Right kidney (tissue), 1 donor: ENCODE data around the gene ANKRD13A.
"Not testable (repeated sequence)": the region's sequence is repeated elsewhere in the genome, so short reads cannot be mapped to it uniquely, and the experiment has no call there.

Experiments used
- DNase-seq: peaks from one replicate; pipeline ENCODE4 v3.0.0-alpha.2; 2016

Gene ANKRD13A

DNA sequence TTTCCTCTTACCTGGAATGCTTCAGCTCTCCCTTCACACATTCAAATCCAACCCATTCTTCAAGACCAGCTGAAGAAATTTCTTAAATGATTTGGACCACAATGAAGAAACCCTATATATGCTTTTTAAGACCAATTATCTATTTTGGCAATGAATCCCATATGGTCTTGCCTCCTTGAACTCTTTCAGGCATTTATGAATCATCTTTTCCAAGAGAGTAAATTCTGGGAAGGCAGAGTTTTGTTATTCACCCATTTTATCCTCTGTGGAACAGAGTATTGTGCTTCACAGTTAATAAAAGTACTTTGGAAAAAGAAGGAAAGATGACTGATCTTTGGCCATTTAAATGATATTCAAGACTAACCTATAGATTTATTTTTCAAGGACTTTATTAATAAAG, 17.0 kb upstream of the ANKRD13A start:
- no peak for DNase-seq

GRCh38 chr12:109983432-109984142, 15.6 kb upstream of the ANKRD13A start:
- no peak for DNase-seq

GRCh38 chr12:109986236-109986635, 13.0 kb upstream of the ANKRD13A start:
- not testable (repeated sequence) for DNase-seq

DNA sequence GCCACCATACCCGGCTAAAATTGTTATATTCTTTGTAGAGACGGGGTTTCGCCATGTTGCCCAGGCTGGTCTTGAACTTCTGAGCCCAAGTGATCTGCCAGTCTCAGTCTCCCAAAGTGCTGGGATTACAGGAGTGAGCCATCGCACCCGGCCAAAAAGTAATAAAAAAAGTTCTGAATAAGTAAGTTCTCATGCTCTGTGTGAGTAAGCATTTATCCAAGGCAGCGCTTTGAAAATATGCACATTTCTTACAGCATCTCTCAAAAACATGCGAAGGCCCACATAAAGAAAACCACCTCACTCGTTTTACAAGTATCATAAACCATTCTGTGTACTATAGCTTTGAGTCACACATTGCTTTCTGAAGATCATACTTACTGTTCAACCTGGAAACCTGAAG, 11.6 kb upstream of the ANKRD13A start:
- no peak for DNase-seq

- no peak for DNase-seq
Observed at GRCh38 chr12:109988274-109988673, 11.0 kb upstream of the ANKRD13A start.

GRCh38 chr12:109988903-109989302, 10.3 kb upstream of the ANKRD13A start:
- no peak for DNase-seq

GRCh38 chr12:109989380-109989779, 9.8 kb upstream of the ANKRD13A start:
- no peak for DNase-seq

DNA sequence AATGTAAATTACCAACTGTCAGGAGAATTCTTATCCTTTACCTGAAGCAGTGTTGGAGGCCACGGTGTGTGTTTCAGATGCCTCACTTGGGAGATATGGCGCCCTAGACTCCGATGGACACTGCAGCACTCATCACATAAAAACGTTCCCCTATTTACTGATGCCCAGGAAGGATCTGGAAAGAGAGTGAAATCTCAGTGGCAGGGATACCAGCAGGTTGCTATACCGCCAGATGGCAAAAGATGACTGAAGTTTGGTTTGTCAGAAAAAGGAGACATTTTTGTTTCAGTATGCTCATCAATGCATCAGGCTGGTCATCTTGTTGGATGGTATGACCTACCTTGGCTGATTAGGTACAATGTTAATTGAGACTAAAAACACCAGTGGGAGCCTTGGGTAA, 7.6 kb upstream of the ANKRD13A start:
- no peak for DNase-seq

- DNase-seq: no peak
Observed at GRCh38 chr12:109993091-109993490, 6.1 kb upstream of the ANKRD13A start.

GRCh38 chr12:109994401-109995175, 4.6 kb upstream of the ANKRD13A start:
- DNase-seq: no peak

DNA sequence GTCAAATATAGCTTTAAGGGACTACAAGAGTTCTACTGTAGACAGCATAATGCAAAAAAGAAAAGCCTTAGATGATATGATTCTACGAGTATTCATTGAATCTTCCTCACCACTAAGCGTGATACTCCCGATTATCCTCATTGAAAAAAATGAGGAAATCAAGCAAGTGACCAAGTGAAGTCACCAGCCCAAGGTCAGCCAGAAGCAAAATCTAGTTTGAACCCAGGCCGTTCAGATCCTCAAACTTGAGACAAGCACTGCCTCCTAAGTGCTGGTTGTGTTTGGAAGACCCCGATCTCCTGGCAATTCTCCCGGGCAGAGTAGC, 3.9 kb upstream of the ANKRD13A start:
- no peak for DNase-seq

DNA sequence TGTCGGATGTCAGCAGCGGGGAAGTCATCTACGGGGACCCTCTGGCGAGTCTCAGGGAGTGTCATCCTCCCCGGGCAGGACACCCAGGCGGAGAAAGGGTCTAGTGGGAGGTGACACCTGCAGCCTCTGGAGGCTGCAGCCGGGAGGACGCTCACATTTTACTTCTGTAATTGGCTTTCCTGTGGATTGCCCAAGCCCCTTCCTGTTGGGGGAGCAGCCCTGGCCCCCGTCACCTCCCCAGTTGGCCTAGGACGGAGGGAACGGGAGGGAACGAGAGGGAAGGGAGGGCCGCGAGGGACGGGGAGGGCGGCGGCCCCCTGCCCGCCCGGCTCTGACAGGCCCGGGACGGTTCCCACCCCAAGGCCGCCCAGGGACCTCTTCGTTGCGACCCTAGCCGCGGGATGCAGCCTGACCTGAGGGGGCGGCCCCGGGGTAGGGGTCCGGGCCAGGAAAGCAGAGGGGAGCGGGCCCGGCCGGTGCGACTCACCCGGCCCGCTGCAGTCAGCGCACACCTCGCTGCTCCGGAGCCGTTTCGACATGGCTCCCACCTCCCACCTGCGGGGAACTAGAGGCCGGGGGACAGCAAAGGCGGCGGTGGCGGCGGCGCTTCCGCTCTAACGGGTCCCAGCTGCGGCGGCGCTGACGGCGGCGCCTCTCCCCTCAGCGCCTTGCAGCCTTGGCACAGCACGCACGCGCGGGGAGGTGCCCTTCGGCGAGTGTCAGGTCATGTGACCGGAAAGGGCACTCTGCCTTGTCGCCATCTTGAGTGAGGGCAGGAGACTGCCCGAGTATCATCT, 3.3 kb upstream of the ANKRD13A start, which contains the start of gene GIT2:
Gene GIT2 (minus strand): TSS at position 683 of the 797 bp plus-strand sequence. CDS start 144 bp downstream, at position 539.
- peak; percentile 84 for DNase-seq

DNA sequence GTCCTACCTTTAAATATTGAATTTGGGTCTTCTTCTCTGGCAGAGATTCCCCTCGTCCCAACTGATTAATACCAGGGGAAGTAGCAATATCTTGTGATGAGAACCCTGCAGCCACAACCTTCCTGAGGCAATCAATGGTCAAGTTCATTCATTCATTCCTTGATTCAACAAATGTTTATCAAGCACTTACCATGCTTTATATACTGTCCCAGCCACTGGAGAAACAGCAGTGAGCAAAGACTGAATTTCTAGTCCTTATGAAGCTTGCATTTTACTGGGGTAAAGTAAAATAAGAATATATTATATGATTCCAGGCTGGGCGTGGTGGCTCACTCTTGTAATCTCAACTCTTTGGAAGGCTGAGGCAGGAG, 2.8 kb upstream of the ANKRD13A start:
- no peak for DNase-seq

DNA sequence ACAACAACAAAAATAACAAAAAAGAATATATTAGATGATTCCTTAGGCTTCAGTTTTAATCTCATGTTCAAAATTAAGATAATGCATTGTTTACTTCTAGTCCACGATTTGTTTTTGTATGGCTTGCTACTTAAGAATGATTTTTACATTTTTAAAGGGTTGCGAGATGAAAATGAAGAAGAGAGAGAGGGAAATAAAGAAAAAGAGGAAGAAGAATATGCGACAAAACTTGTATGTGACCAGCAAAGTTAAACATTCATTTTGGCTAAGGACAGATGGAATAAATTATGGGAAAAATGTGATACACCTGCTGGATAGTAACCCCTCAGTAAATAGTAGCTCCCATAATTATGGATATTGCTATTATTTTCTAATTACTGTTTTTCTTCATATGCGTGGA, 1.8 kb upstream of the ANKRD13A start:
- no peak for DNase-seq

DNA sequence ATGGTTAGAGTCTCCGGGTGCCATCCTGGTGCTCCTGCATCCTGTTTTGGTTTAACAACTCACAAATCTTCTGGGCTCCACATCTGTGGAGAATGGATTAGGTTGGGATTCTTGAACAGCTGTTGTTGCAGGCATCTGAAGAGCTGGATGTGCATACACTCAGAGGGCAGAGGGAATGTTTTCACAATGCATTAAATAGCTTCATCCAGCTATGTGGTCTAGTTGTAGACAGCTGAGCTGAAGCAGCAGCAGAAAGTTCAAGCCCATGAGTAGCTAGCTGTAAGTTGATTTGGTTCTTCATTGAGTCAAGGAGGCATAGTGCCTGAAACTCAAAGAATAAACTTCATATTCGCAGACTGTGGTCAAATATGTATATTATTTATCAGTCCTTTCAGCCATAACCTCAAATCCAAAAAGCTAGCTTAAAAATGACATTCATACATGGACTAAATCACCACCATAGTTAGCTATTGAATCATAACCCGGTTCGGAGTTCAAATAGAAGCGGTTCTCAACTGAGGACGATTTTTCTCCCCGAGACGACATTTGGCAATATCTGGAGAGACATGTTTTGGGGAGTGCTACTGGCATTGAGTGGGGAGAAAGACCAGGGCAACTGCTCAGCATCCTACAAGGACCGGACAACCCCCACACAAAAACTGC, 858 bp upstream of the ANKRD13A start:
- peak; percentile 6 for DNase-seq

DNA sequence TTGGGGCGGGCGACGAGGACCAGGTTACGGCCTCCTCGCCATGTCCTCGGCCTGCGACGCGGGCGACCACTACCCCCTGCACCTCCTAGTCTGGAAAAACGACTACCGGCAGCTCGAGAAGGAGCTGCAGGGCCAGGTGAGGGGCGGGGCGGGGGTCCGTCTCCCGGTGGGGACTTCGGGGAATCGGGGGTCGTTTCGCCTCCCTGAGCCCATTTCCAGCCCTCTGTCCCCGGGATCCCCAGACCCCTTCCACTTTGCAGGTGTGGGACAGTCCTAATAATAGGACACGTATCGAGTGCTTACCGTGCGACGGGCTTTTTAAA, 380 bp downstream of the ANKRD13A start:
- DNase-seq: peak; percentile 40

GRCh38 chr12:109999983-110000505, 814 bp downstream of the ANKRD13A start:
- peak; percentile 27 for DNase-seq

GRCh38 chr12:110001596-110001995, 2.4 kb downstream of the ANKRD13A start:
- DNase-seq: no peak

GRCh38 chr12:110002676-110003515, 3.7 kb downstream of the ANKRD13A start:
- DNase-seq: no peak

DNA sequence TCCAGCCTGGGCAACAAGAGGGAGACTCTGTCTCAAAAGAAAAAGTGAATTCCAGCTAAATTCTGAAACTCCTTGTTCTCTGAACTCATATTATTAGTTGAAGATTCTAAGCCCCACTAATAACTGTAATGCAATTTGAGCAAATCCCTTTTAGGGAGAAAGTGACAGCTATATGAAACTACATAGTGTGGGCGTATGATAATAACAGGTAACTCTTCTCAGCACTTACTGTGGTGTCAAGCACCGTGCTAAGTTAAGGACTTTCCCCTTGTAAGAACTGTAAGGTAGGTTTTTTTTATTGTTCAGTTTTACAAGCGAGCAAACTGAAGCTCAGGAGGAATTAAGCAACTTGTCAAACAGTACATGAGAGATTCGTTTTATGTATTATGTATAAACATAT, 5.4 kb downstream of the ANKRD13A start:
- DNase-seq: no peak

DNA sequence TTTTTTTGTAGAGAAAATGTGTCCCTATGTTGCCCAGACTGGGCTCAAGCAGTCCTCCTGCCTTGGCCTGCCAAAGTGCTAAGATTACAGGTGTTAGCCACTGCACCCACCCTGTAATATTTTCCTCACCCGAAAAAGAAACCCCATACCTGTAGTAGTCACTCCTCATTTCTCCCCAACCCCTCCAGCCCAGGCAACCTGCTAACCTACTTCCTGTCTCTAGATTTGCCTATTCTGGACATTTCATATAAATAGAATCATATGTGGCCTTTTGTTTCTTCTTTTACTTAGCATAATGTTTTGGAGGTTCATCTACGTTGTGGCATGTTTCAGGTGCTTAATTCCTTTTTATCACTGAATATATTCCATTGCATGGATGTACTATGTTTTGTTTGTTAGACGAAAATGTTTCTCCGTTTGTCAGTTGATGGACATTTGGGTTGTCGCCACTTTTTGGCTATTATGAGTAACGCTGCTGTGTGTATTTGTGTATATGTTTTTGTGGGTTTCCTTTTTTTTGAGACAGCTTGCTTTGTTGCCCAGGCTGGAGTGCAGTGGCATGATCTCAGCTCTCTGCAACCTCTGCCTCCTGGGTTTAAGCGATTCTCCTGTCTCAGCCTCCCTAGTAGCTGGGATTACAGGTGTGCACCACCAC, 6.2 kb downstream of the ANKRD13A start:
- DNase-seq: no peak
